GM12864 (cell line): Measurements from ENCODE around the gene STRBP.
"Not testable (repeated sequence)": the region's sequence is repeated elsewhere in the genome, so short reads cannot be mapped to it uniquely, and the experiment has no call there.

ENCODE experiments used
- DNase-seq: peaks from one replicate; pipeline ENCODE4 v3.0.0-alpha.2; 2011; ENCODE audit warnings: low read depth
- H3K4me3 ChIP-seq: 2 replicates; pipeline ENCODE4 v1.5.1; 2011; ENCODE audit warnings: mild to moderate bottlenecking, low read depth, low read length, control low read depth
- TF ChIP-seq, protein P1 (sequence below): IDR thresholded peaks from 2 replicates; pipeline ENCODE4 v1.5.1; 2011; ENCODE audit warnings: low read depth, mild to moderate bottlenecking, moderate library complexity, low read length, control low read depth, inconsistent platforms; ENCODE audit errors: missing control alignments

Gene STRBP

GRCh38 chr9:123310551-123311249, 42.3 kb upstream of the STRBP start:
- TF ChIP-seq, protein P1, sequence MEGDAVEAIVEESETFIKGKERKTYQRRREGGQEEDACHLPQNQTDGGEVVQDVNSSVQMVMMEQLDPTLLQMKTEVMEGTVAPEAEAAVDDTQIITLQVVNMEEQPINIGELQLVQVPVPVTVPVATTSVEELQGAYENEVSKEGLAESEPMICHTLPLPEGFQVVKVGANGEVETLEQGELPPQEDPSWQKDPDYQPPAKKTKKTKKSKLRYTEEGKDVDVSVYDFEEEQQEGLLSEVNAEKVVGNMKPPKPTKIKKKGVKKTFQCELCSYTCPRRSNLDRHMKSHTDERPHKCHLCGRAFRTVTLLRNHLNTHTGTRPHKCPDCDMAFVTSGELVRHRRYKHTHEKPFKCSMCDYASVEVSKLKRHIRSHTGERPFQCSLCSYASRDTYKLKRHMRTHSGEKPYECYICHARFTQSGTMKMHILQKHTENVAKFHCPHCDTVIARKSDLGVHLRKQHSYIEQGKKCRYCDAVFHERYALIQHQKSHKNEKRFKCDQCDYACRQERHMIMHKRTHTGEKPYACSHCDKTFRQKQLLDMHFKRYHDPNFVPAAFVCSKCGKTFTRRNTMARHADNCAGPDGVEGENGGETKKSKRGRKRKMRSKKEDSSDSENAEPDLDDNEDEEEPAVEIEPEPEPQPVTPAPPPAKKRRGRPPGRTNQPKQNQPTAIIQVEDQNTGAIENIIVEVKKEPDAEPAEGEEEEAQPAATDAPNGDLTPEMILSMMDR: no peak
- no peak overlapping the region for H3K4me3 ChIP-seq
- no peak for DNase-seq

GRCh38 chr9:123309611-123310010, 41.2 kb upstream of the STRBP start:
- no peak overlapping the region for H3K4me3 ChIP-seq
- no peak for DNase-seq
- TF ChIP-seq, protein P1: no peak

- no peak overlapping the region for H3K4me3 ChIP-seq
- DNase-seq: no peak
- TF ChIP-seq, protein P1: no peak
Measured at GRCh38 chr9:123305879-123306278, 37.5 kb upstream of the STRBP start.

- TF ChIP-seq, protein P1: no peak
- H3K4me3 ChIP-seq: no peak overlapping the region
- no peak for DNase-seq
Measured at GRCh38 chr9:123304340-123304691, 35.9 kb upstream of the STRBP start.

- TF ChIP-seq, protein P1: no peak
Measured at GRCh38 chr9:123302348-123303214, 34.2 kb upstream of the STRBP start.

DNA sequence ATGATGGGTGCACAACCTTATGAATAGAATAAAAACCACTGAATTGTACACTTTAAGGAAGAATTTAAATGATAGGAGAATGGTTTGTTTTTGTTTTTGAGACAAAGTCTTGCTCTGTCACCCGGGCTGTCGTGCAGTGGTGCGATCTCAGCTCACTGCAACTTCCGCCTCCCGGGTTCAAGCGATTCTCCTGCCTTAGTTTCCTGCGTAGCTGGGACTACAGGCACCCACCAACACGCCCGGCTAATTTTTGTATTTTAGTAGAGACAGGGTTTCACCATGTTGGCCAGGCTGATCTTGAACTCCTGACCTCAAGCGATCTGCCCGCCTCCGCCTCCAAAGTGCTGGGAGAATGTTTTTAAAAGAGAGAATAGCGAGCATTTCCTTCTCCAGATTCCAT, 33.5 kb upstream of the STRBP start:
- H3K4me3 ChIP-seq: not testable (repeated sequence)

More at GRCh38 chr9:123302348-123303214, 34.2 kb upstream of the STRBP start:
- no peak for DNase-seq
- no peak overlapping the region for H3K4me3 ChIP-seq

GRCh38 chr9:123300554-123300953, 32.2 kb upstream of the STRBP start:
- no peak for DNase-seq
- TF ChIP-seq, protein P1: no peak
- H3K4me3 ChIP-seq: no peak overlapping the region

More for the DNA sequence above, 33.5 kb upstream of the STRBP start:
- DNase-seq: not testable (repeated sequence)
